GM10248 (cell line): Measurements from ENCODE around the gene MRPL21.

ENCODE experiments used
- CTCF ChIA-PET: fragments of 300-600 bp; sonication (Branson Sonifier 250); formaldehyde crosslinking; extraction: SDS; loops from one replicate; lab custom pipeline; 2021; ENCODE audit warnings: antibody characterized with exemption; lab: Yijun Ruan, JAX
- POLR2A ChIA-PET: fragments of 350-650 bp; sonication (Branson Sonifier 250); formaldehyde crosslinking; extraction: SDS; loops from one replicate; lab custom pipeline; 2020; ENCODE audit warnings: antibody characterized with exemption; lab: Yijun Ruan, JAX
- DNase-seq: peaks from one replicate; pipeline ENCODE4 v3.0.0; 2012; ENCODE audit errors: extremely low spot score
- TF ChIP-seq, protein P1 (sequence below): IDR thresholded peaks from 2 replicates; pipeline ENCODE4 v1.5.1; 2012; ENCODE audit warnings: mild to moderate bottlenecking, low read depth; ENCODE audit errors: extremely low read depth, missing control alignments, control extremely low read depth

The MRPL21 gene

GRCh38 chr11:68939583-68940555, 36.2 kb upstream of the MRPL21 start:
- POLR2A ChIA-PET: no interaction called here
- CTCF ChIA-PET: interaction anchor here (0.9 kb wide), 1 partner anchor 11 kb away, joined by 3 read pairs; no protein-coding TSS in a partner anchor
- no peak for DNase-seq
- TF ChIP-seq, protein P1, sequence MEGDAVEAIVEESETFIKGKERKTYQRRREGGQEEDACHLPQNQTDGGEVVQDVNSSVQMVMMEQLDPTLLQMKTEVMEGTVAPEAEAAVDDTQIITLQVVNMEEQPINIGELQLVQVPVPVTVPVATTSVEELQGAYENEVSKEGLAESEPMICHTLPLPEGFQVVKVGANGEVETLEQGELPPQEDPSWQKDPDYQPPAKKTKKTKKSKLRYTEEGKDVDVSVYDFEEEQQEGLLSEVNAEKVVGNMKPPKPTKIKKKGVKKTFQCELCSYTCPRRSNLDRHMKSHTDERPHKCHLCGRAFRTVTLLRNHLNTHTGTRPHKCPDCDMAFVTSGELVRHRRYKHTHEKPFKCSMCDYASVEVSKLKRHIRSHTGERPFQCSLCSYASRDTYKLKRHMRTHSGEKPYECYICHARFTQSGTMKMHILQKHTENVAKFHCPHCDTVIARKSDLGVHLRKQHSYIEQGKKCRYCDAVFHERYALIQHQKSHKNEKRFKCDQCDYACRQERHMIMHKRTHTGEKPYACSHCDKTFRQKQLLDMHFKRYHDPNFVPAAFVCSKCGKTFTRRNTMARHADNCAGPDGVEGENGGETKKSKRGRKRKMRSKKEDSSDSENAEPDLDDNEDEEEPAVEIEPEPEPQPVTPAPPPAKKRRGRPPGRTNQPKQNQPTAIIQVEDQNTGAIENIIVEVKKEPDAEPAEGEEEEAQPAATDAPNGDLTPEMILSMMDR: no peak

- DNase-seq: no peak
- TF ChIP-seq, protein P1: no peak
- POLR2A ChIA-PET: no interaction called here
- CTCF ChIA-PET: interaction anchor here (0.9 kb wide), 2 partner anchors 10 to 25 kb away, joined by 3 read pairs; no protein-coding TSS in a partner anchor
These were observed 35.4 kb upstream of the MRPL21 start for GRCh38 chr11:68938816-68939582.

DNA sequence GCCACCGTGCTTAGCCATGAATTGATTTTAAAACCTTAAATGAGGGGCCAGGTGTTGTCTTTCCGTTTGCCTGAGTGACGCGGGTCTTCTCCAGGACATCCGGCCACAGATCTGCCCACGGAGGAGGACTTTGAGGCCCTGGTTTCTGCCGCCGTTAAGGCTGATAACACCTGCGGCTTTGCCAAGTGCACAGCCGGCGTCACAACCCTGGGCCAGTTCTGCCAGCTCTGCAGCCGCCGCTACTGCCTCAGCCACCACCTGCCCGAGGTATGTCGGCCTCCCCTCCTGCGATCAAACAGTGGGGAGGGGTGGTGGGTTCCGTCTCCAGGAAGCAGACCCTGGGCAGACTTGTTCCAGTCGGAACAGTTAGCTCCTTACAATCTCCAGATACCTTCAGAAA, 34.5 kb upstream of the MRPL21 start:
- CTCF ChIA-PET: interaction anchor here (0.9 kb wide), 1 partner anchor 24 kb away, joined by 3 read pairs; no protein-coding TSS in a partner anchor
- POLR2A ChIA-PET: no interaction called here
- DNase-seq: no peak
- TF ChIP-seq, protein P1: no peak

DNA sequence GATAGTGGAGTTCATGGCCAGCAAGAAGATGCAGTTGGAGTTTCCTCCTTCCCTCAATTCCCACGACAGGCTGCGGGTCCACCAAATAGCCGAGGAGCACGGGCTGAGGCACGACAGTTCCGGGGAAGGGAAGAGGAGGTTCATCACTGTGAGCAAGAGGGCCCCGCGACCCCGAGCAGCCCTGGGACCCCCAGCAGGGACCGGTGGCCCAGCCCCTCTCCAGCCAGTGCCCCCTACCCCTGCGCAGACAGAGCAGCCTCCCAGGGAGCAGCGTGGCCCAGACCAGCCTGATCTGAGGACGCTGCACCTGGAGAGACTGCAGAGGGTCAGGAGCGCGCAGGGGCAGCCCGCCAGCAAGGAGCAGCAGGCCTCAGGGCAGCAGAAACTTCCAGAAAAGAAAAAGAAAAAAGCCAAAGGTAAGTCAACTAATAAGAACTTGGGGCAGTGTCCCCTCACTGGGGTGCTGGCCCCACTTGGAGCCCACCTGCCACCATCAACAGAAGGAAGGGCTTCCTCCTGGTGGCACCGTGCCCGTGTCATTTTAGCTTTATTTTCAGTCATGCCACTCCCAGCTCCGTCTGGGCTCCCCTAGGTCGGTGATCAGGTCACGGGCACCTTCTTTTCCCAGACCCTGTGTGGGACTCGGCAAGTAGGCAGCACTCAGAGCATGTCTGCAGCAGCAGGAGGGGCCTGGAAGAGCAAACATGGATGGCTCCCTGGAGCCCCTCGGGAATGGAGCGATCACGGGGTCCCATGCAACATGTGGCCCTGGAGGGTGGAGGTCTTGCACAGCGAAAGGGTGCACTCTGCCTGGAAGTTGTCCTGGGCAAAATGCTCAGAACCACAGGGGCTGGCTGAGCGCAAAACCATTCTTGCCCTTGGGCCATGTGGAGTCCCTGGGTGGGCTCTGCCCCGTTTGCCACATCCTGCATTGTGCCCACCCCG, 33.3 kb upstream of the MRPL21 start:
- ChIA-PET CTCF (no interaction called here), POLR2A (no interaction called here)
- DNase-seq: no peak
- TF ChIP-seq, protein P1: no peak

- CTCF ChIA-PET: no interaction called here
These were observed 32.7 kb upstream of the MRPL21 start for GRCh38 chr11:68936358-68936636.

More at GRCh38 chr11:68936358-68936636, 32.7 kb upstream of the MRPL21 start:
- POLR2A ChIA-PET: no interaction called here
- TF ChIP-seq, protein P1: no peak
- no peak for DNase-seq
